T follicular helper cell (primary cell): ENCODE measurements around the gene MAGEA9B.
"Not testable (repeated sequence)": the region's sequence is repeated elsewhere in the genome, so short reads cannot be mapped to it uniquely, and the experiment has no call there.

Source experiments
- DNase-seq: peaks from one replicate; pipeline ENCODE4 v3.0.0-alpha.2; 2020; ENCODE audit warnings: low read depth
- total RNA-seq, 2 experiments: gene quantifications; one replicate each; lab custom pipeline; 2026; lab: John Stamatoyannopoulos, UW

MAGEA9B gene
- 0 reads per million in 2 experiments for total RNA-seq

GRCh38 chrX:149587359-149587758 is at the start of gene MAGEA9B:
Gene MAGEA9B (minus strand): TSS chrX:149587459. CDS start chrX:149583179, 4,280 bp downstream.
- not testable (repeated sequence) for DNase-seq

- no peak for DNase-seq
Observed at GRCh38 chrX:149633511-149633910, 46.3 kb upstream of the MAGEA9B start.

- DNase-seq: peak; percentile 67
Observed at GRCh38 chrX:149631234-149632165, 44.2 kb upstream of the MAGEA9B start, which contains the start of gene TMEM185A. Gene TMEM185A (minus strand): TSS chrX:149631792. CDS start chrX:149631580, 212 bp downstream.

GRCh38 chrX:149630681-149631233 is 43.5 kb upstream of the MAGEA9B start:
- no peak for DNase-seq

- DNase-seq: no peak
Observed at GRCh38 chrX:149629730-149630387, 42.6 kb upstream of the MAGEA9B start.

GRCh38 chrX:149628768-149629167 is 41.5 kb upstream of the MAGEA9B start:
- DNase-seq: no peak

GRCh38 chrX:149628280-149628679 is 41.0 kb upstream of the MAGEA9B start:
- no peak for DNase-seq

- not testable (repeated sequence) for DNase-seq
Observed at GRCh38 chrX:149626829-149627228, 39.6 kb upstream of the MAGEA9B start.

- not testable (repeated sequence) for DNase-seq
Observed at GRCh38 chrX:149619662-149620061, 32.4 kb upstream of the MAGEA9B start.

- DNase-seq: no peak
Observed at GRCh38 chrX:149618871-149619270, 31.6 kb upstream of the MAGEA9B start.

- DNase-seq: no peak
Observed at GRCh38 chrX:149611623-149612175, 24.4 kb upstream of the MAGEA9B start.

- DNase-seq: no peak
Observed at GRCh38 chrX:149610511-149610910, 23.3 kb upstream of the MAGEA9B start.

GRCh38 chrX:149607699-149608098 is 20.4 kb upstream of the MAGEA9B start:
- DNase-seq: no peak

GRCh38 chrX:149605248-149605885 is 18.1 kb upstream of the MAGEA9B start:
- DNase-seq: not testable (repeated sequence)

GRCh38 chrX:149598603-149599002 is 11.3 kb upstream of the MAGEA9B start:
- not testable (repeated sequence) for DNase-seq

GRCh38 chrX:149595943-149596342 is 8.7 kb upstream of the MAGEA9B start:
- DNase-seq: not testable (repeated sequence)

- not testable (repeated sequence) for DNase-seq
Observed at GRCh38 chrX:149595214-149595613, 8.0 kb upstream of the MAGEA9B start, which contains the start of gene HSFX2. Gene HSFX2 (minus strand): TSS chrX:149595314. CDS start chrX:149594700, 614 bp downstream.

- DNase-seq: not testable (repeated sequence)
Observed at GRCh38 chrX:149590993-149591392, 3.7 kb upstream of the MAGEA9B start.

GRCh38 chrX:149585631-149586030 is 1.6 kb downstream of the MAGEA9B start:
- DNase-seq: not testable (repeated sequence)

- not testable (repeated sequence) for DNase-seq
Observed at GRCh38 chrX:149573456-149573855, 13.8 kb downstream of the MAGEA9B start.

- no peak for DNase-seq
Observed at GRCh38 chrX:149572743-149573142, 14.5 kb downstream of the MAGEA9B start.
